Effector CD4-positive, alpha-beta T cell (primary cell): ENCODE measurements around the gene CD63.

Source experiments
- DNase-seq: peaks from one replicate; pipeline ENCODE4 v3.0.0-alpha.2; 2020

The CD63 gene

GRCh38 chr12:55720894-55721444, 7.8 kb downstream of the CD63 start:
- no peak for DNase-seq

- no peak for DNase-seq
These were observed 8.7 kb downstream of the CD63 start, which contains the start of gene RDH5 for GRCh38 chr12:55720071-55720564. TSS of gene RDH5 (plus strand) at chr12:55720393. CDS start at chr12:55721185, 792 bp downstream.

GRCh38 chr12:55719371-55719770, 9.4 kb downstream of the CD63 start:
- DNase-seq: no peak

- no peak for DNase-seq
These were observed 10.1 kb downstream of the CD63 start for GRCh38 chr12:55718624-55719275.

- no peak for DNase-seq
These were observed 10.8 kb downstream of the CD63 start for GRCh38 chr12:55718015-55718414.

GRCh38 chr12:55717011-55718007, 11.5 kb downstream of the CD63 start:
- no peak for DNase-seq

- no peak for DNase-seq
These were observed 12.2 kb downstream of the CD63 start for GRCh38 chr12:55716582-55716957.

- peak; percentile 93 for DNase-seq
These were observed 12.8 kb downstream of the CD63 start, which contains the start of gene BLOC1S1 for GRCh38 chr12:55715833-55716581. TSS of gene BLOC1S1 (plus strand) at chr12:55716046. CDS start at chr12:55716052, 6 bp downstream.

GRCh38 chr12:55715169-55715764, 13.5 kb downstream of the CD63 start:
- no peak for DNase-seq

- no peak for DNase-seq
These were observed 15.1 kb downstream of the CD63 start for GRCh38 chr12:55713721-55714120.

- DNase-seq: no peak
These were observed 16.0 kb downstream of the CD63 start for GRCh38 chr12:55712700-55713415.

GRCh38 chr12:55711786-55712553, 16.8 kb downstream of the CD63 start:
- no peak for DNase-seq

GRCh38 chr12:55708695-55709233, 20.0 kb downstream of the CD63 start:
- no peak for DNase-seq

GRCh38 chr12:55707841-55708694, 20.7 kb downstream of the CD63 start, which contains the start of gene ITGA7:
TSS of gene ITGA7 (minus strand) at chr12:55707904. CDS start at chr12:55707682, 222 bp downstream.
- peak; percentile 48 for DNase-seq

GRCh38 chr12:55707219-55707671, 21.6 kb downstream of the CD63 start:
- no peak for DNase-seq

GRCh38 chr12:55706568-55707218, 22.1 kb downstream of the CD63 start:
- no peak for DNase-seq

- no peak for DNase-seq
These were observed 22.9 kb downstream of the CD63 start for GRCh38 chr12:55705782-55706402.
